ENCODE measurements around the gene ARMS2. TPM values are rescaled to one million over a fixed set of nuclear protein-coding genes. Genes with fewer than 3 reads are reported as not detected.

The ARMS2 gene
- total RNA-seq, 2 donors from 2014 or later = not detected

DNA sequence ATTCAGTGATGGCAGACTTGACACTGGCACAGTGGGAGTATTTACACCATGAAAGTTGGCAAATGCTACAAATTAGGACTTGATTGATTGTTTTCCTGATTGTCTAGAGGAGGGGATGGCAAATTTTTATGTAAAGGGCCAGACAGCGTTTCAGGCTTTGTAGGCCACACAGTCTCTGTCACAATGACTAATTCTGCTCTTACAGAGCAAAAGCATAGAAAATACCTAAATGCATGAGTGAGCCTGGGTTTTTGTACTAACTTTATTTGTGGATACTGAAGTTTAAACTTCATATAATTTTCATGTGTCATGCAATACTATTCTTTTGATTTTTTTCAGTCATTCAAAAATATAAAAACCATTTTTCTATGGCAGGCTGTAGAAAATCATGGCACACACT is 9.0 kb upstream of the ARMS2 start:
- no peaks in the 10 kb centered on the region for H3K9me3 ChIP-seq
- H3K4me1 ChIP-seq (ENCODE audit: control insufficient read depth in 1 of 2, low read depth in 2 of 2) = peaks cover 0 to 8% of the 10 kb centered on the region in 2 donors
- ATAC-seq (ENCODE audit: insufficient number of reproducible peaks, low FRiP score, low read depth) (no peak), DNase-seq (ENCODE audit: low spot score) (no peak)
- no peaks in the 10 kb centered on the region for H3K27me3 ChIP-seq (replicated peaks; ENCODE audit: insufficient read depth)
- no peak overlapping the region for H3K4me3 ChIP-seq
- TF ChIP-seq, protein P1, sequence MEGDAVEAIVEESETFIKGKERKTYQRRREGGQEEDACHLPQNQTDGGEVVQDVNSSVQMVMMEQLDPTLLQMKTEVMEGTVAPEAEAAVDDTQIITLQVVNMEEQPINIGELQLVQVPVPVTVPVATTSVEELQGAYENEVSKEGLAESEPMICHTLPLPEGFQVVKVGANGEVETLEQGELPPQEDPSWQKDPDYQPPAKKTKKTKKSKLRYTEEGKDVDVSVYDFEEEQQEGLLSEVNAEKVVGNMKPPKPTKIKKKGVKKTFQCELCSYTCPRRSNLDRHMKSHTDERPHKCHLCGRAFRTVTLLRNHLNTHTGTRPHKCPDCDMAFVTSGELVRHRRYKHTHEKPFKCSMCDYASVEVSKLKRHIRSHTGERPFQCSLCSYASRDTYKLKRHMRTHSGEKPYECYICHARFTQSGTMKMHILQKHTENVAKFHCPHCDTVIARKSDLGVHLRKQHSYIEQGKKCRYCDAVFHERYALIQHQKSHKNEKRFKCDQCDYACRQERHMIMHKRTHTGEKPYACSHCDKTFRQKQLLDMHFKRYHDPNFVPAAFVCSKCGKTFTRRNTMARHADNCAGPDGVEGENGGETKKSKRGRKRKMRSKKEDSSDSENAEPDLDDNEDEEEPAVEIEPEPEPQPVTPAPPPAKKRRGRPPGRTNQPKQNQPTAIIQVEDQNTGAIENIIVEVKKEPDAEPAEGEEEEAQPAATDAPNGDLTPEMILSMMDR (IDR thresholded peaks at IDR 0.05) = no peak
- no peak overlapping the region for H3K27ac ChIP-seq
- H3K36me3 ChIP-seq = no peaks in the 10 kb centered on the region

DNA sequence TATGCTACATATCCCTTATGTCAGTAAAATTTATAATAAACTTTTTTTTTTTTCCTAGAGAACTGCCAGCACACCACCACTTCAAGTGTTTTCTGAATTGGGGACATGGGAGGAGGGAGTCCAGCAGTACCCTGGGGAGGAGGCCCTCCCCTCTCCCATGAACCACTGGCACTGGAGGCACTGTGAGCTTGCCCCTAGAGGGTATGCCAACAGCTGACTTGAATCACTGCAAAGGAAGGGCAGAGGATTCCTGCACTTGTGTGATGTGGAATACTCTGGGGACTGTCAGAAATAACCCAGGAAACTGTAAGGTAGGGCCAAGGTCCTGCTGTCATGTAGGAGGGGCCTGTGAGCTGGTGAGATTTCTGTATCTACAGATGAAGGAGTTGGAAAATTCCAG is 8.5 kb upstream of the ARMS2 start:
- TF ChIP-seq, protein P1 (IDR thresholded peaks at IDR 0.05) = no peak
- ATAC-seq (ENCODE audit: insufficient number of reproducible peaks, low FRiP score, low read depth) (no peak), DNase-seq (ENCODE audit: low spot score) (no peak)
- Histone ChIP-seq H3K27me3 (replicated peaks; ENCODE audit: insufficient read depth) (no peaks in the 10 kb centered on the region), H3K36me3 (no peaks in the 10 kb centered on the region), H3K9me3 (no peaks in the 10 kb centered on the region), H3K4me3 (no peak overlapping the region), H3K4me1 (ENCODE audit: control insufficient read depth in 1 of 2, low read depth in 2 of 2) (peaks cover 0 to 8% of the 10 kb centered on the region in 2 donors), H3K27ac (no peak overlapping the region)

- TF ChIP-seq, protein P1 (IDR thresholded peaks at IDR 0.05) = no peak
- Histone ChIP-seq H3K4me1 (ENCODE audit: control insufficient read depth in 1 of 2, low read depth in 2 of 2) (peaks cover 0 to 8% of the 10 kb centered on the region in 2 donors), H3K27me3 (replicated peaks; ENCODE audit: insufficient read depth) (no peaks in the 10 kb centered on the region), H3K36me3 (no peaks in the 10 kb centered on the region), H3K27ac (no peak overlapping the region), H3K9me3 (no peaks in the 10 kb centered on the region), H3K4me3 (no peak overlapping the region)
- ATAC-seq (ENCODE audit: insufficient number of reproducible peaks, low FRiP score, low read depth) (no peak), DNase-seq (ENCODE audit: low spot score) (no peak)
Measured at GRCh38 chr10:122446668-122447423, 7.6 kb upstream of the ARMS2 start.

DNA sequence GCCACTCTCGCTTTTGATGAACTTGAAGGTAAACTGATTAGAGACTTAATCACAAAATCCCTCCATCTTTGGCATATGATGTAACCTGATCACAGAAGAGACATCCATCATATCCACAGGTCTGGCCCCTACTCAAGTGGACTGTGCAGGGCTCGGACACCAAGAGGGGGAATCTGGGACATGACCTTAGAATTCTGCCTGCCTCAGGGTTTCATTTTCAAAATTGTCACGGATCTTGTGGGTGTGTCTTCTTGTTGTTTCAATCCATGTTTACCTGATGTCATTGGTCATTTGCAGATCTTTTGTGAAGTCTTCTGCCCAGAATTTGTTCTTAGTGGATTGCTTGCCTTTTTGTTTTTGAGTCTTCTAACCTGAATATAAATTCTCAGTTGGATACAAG is 5.9 kb upstream of the ARMS2 start:
- Histone ChIP-seq H3K36me3 (no peaks in the 10 kb centered on the region), H3K27ac (no peak overlapping the region), H3K9me3 (no peaks in the 10 kb centered on the region), H3K4me1 (ENCODE audit: control insufficient read depth in 1 of 2, low read depth in 2 of 2) (peaks cover 0 to 8% of the 10 kb centered on the region in 2 donors), H3K27me3 (replicated peaks; ENCODE audit: insufficient read depth) (no peaks in the 10 kb centered on the region), H3K4me3 (no peak overlapping the region)
- no peak for ATAC-seq (ENCODE audit: insufficient number of reproducible peaks, low FRiP score, low read depth)
- TF ChIP-seq, protein P1 (IDR thresholded peaks at IDR 0.05) = no peak
- DNase-seq (ENCODE audit: low spot score) = no peak

DNA sequence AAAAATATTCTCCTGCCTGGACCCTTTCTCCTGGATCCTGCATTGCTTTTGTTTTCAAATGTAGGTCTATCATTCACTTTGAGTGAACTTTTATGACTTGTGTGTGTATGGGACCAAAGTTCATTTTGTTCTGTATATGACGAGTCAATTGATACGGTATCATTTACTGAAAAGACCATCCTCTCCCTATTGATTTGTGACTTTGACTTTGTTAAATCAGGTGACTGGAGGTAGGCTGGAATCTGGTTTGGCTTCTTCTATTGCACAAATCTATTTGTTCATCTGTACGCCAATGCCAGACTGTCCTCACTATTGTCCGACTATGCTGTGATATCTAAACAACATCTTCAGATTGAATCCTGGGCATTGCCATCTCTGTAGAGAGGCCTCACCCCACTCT is 5.3 kb upstream of the ARMS2 start:
- Histone ChIP-seq H3K27me3 (replicated peaks; ENCODE audit: insufficient read depth) (no peaks in the 10 kb centered on the region), H3K4me3 (no peak overlapping the region), H3K27ac (no peak overlapping the region), H3K9me3 (no peaks in the 10 kb centered on the region), H3K36me3 (no peaks in the 10 kb centered on the region), H3K4me1 (ENCODE audit: control insufficient read depth in 1 of 2, low read depth in 2 of 2) (peaks cover 0 to 8% of the 10 kb centered on the region in 2 donors)
- TF ChIP-seq, protein P1 (IDR thresholded peaks at IDR 0.05) = no peak
- ATAC-seq (ENCODE audit: insufficient number of reproducible peaks, low FRiP score, low read depth) (no peak), DNase-seq (ENCODE audit: low spot score) (no peak)

Data from thoracic aorta (tissue), 2 donors.